H1 (cell line): Measurements from ENCODE around the gene MTRFR. TPM values are rescaled to one million over a fixed set of nuclear protein-coding genes. Genes with fewer than 3 reads are reported as not detected.

Experiments used
- CTCF ChIA-PET: fragments of 300-600 bp; sonication (Branson Sonifier 250); formaldehyde crosslinking; loops from one replicate; lab custom pipeline; 2021; ENCODE audit not compliant: partially characterized antibody; lab: Charles Lee
- POLR2A ChIA-PET: fragments of 300-600 bp; sonication (Branson Sonifier 250); formaldehyde crosslinking; loops from one replicate; lab custom pipeline; 2021; ENCODE audit warnings: inconsistent platforms; ENCODE audit not compliant: partially characterized antibody; lab: Charles Lee
- DNase-seq, 2 experiments: peaks; one replicate each; pipeline versions ENCODE4 v3.0.0 to v3.0.0-alpha.2; 2010 to 2022; ENCODE audit warnings: low spot score in 2 of 2, low read depth in 1 of 2, mixed read lengths in 1 of 2
- FAIRE-seq: peaks from 2 replicates; lab custom pipeline; 2011; peaks lifted over from hg19 to GRCh38; lab: Jason Lieb, UNC
- H2AFZ ChIP-seq: 2 replicates; pipeline ENCODE4 v1.8.1; 2012; ENCODE audit warnings: low read length, inconsistent platforms
- H2AK5ac ChIP-seq: 2 replicates; pipeline ENCODE4 v1.6.1; 2013; ENCODE audit warnings: low read depth, low read length
- H2BK120ac ChIP-seq: replicated peaks from 2 replicates; pipeline ENCODE3; 2013; ENCODE audit warnings: low read depth, low read length, inconsistent platforms
- H2BK12ac ChIP-seq: 2 replicates; pipeline ENCODE4 v1.6.1; 2013; ENCODE audit warnings: low read depth, low read length
- H2BK15ac ChIP-seq: 2 replicates; pipeline ENCODE4 v1.6.1; 2013; ENCODE audit warnings: low read length
- H2BK20ac ChIP-seq: 2 replicates; pipeline ENCODE4 v1.6.1; 2013; ENCODE audit warnings: low read length
- H2BK5ac ChIP-seq: 2 replicates; pipeline ENCODE4 v1.6.1; 2013; ENCODE audit warnings: low read depth, low read length
- H3K14ac ChIP-seq: 2 replicates; pipeline ENCODE4 v1.6.1; 2013; ENCODE audit warnings: inconsistent platforms; ENCODE audit not compliant: insufficient read length
- H3K18ac ChIP-seq: 2 replicates; pipeline ENCODE4 v1.6.1; 2013; ENCODE audit warnings: low read length; ENCODE audit errors: extremely low read depth
- H3K23ac ChIP-seq: 2 replicates; pipeline ENCODE4 v1.6.1; 2013; ENCODE audit warnings: inconsistent platforms; ENCODE audit not compliant: insufficient read length
- H3K23me2 ChIP-seq: 2 replicates; pipeline ENCODE4 v1.6.1; 2013; ENCODE audit warnings: low read depth, low read length
- H3K27ac ChIP-seq: 2 replicates; pipeline ENCODE4 v1.6.1; 2011; ENCODE audit warnings: low read depth, low read length, inconsistent platforms
- H3K27me3 ChIP-seq, 4 experiments: replicated peaks in 1 of 4; 1 replicate in 1 of 4; 2 replicates in 3 of 4; pipeline versions ENCODE4 v1.6.1 to v1.8.1; 2011 to 2013; ENCODE audit warnings: low read length in 3 of 4, mild to moderate bottlenecking in 3 of 4, inconsistent platforms in 2 of 4, mixed read lengths in 2 of 4, moderate library complexity in 1 of 4; ENCODE audit not compliant: control insufficient read depth in 3 of 4, insufficient read depth in 3 of 4; ENCODE audit errors: extremely low read depth in 1 of 4
- H3K36me3 ChIP-seq, 4 experiments: 2 replicates each; pipeline versions ENCODE4 v1.6.1 to v1.8.1; 2011 to 2013; ENCODE audit warnings: mild to moderate bottlenecking in 4 of 4, low read length in 3 of 4, moderate library complexity in 2 of 4, control low read depth in 1 of 4, inconsistent platforms in 1 of 4; ENCODE audit not compliant: insufficient read depth in 4 of 4, control insufficient read depth in 2 of 4
- H3K4ac ChIP-seq: replicated peaks from 2 replicates; pipeline ENCODE3; 2013; ENCODE audit warnings: low read length, low read depth, mixed read lengths, inconsistent platforms; ENCODE audit not compliant: insufficient read length
- H3K4me1 ChIP-seq, 4 experiments: replicated peaks in 1 of 4; 1 replicate in 1 of 4; 2 replicates in 3 of 4; pipeline versions ENCODE4 v1.6.1 to v1.8.1; 2011 to 2013; ENCODE audit warnings: low read length in 3 of 4, inconsistent platforms in 2 of 4, mixed read lengths in 1 of 4; ENCODE audit not compliant: insufficient read depth in 4 of 4, control insufficient read depth in 3 of 4
- H3K4me2 ChIP-seq, 2 experiments: 2 replicates each; pipeline versions ENCODE4 v1.6.1 to v1.8.1; 2011 to 2013; ENCODE audit warnings: low read depth in 2 of 2, low read length in 2 of 2, control low read depth in 1 of 2, inconsistent platforms in 1 of 2, mild to moderate bottlenecking in 1 of 2; ENCODE audit not compliant: insufficient read depth in 1 of 2
- H3K4me3 ChIP-seq, 4 experiments: fragments of 200-600, 300-600 bp in 1 of 4; sonication (generic), shearing (Covaris generic), sonication (Bioruptor Twin) in 1 of 4; 2 replicates each; pipeline versions ENCODE4 v1.5.1 to v1.8.1; 2011 to 2016; ENCODE audit warnings: low read length in 4 of 4, low read depth in 3 of 4, control low read depth in 2 of 4, inconsistent platforms in 2 of 4, mild to moderate bottlenecking in 2 of 4, mixed read lengths in 1 of 4, moderate library complexity in 1 of 4; ENCODE audit not compliant: insufficient read depth in 2 of 4; ENCODE audit errors: extremely low read depth in 1 of 4
- H3K56ac ChIP-seq: replicated peaks from 2 replicates; pipeline ENCODE3; 2013; ENCODE audit warnings: low read depth, mild to moderate bottlenecking, mixed read lengths, low read length, inconsistent platforms; ENCODE audit not compliant: insufficient read length
- H3K79me1 ChIP-seq: 2 replicates; pipeline ENCODE4 v1.6.1; 2013; ENCODE audit warnings: low read depth, low read length, control low read depth
- H3K79me2 ChIP-seq, 2 experiments: 2 replicates each; pipeline versions ENCODE4 v1.6.1 to v1.8.1; 2012 to 2013; ENCODE audit warnings: low read length in 2 of 2, mild to moderate bottlenecking in 2 of 2, inconsistent platforms in 1 of 2; ENCODE audit not compliant: insufficient read depth in 2 of 2, control insufficient read depth in 1 of 2
- H3K9ac ChIP-seq, 4 experiments: replicated peaks in 1 of 4; 1 replicate in 1 of 4; 2 replicates in 3 of 4; pipeline versions ENCODE4 v1.6.1 to v1.8.1; 2011 to 2013; ENCODE audit warnings: low read depth in 3 of 4, low read length in 3 of 4, control low read depth in 2 of 4, mild to moderate bottlenecking in 2 of 4, moderate library complexity in 2 of 4, inconsistent platforms in 1 of 4; ENCODE audit errors: extremely low read depth in 1 of 4
- H3K9me3 ChIP-seq, 2 experiments: 2 replicates each; pipeline versions ENCODE4 v1.6.1 to v1.8.1; 2012 to 2013; ENCODE audit warnings: mild to moderate bottlenecking in 2 of 2, moderate library complexity in 2 of 2, control low read depth in 1 of 2, inconsistent platforms in 1 of 2, low read depth in 1 of 2, low read length in 1 of 2, mixed read lengths in 1 of 2; ENCODE audit not compliant: insufficient read depth in 2 of 2
- H4K20me1 ChIP-seq, 2 experiments: replicated peaks in 1 of 2; 2 replicates each; pipeline versions ENCODE3 to v1.8.1; 2011 to 2013; ENCODE audit warnings: inconsistent platforms in 2 of 2, low read length in 2 of 2, mild to moderate bottlenecking in 1 of 2; ENCODE audit not compliant: insufficient read depth in 2 of 2, control insufficient read depth in 1 of 2
- H4K5ac ChIP-seq: 2 replicates; pipeline ENCODE4 v1.6.1; 2013; ENCODE audit warnings: low read length, low read depth, mixed read lengths, inconsistent platforms; ENCODE audit not compliant: insufficient read length
- H4K8ac ChIP-seq: 2 replicates; pipeline ENCODE4 v1.8.0; 2013; ENCODE audit warnings: mild to moderate bottlenecking, moderate library complexity, low read length, inconsistent platforms; ENCODE audit not compliant: insufficient read depth; ENCODE audit errors: extremely low read depth
- H4K91ac ChIP-seq: replicated peaks from 2 replicates; pipeline ENCODE3; 2013; ENCODE audit warnings: low read length, mixed read lengths, inconsistent platforms; ENCODE audit not compliant: insufficient read length
- CREB1 ChIP-seq: IDR thresholded peaks from 2 replicates; pipeline ENCODE4 v1.6.1; 2012; ENCODE audit warnings: inconsistent platforms
- PHF8 ChIP-seq: fragments of 200-600 bp; sonication (generic); conservative IDR thresholded peaks from 2 replicates; pipeline ENCODE4 v1.7.1; 2012; ENCODE audit warnings: low read depth, mild to moderate bottlenecking, inconsistent platforms, low read length, moderate library complexity
- RNF2 ChIP-seq: fragments of 200-900, 300-1000 bp; sonication (generic); IDR thresholded peaks from 2 replicates; pipeline ENCODE4 v1.7.1; 2016; ENCODE audit warnings: borderline replicate concordance, low read depth, mild to moderate bottlenecking, antibody characterized with exemption, low read length; ENCODE audit not compliant: poor library complexity, severe bottlenecking; ENCODE audit errors: missing control alignments
- SAP30 ChIP-seq: fragments of 300-600 bp; sonication (generic); IDR thresholded peaks from 2 replicates; pipeline ENCODE4 v1.7.1; 2012; ENCODE audit warnings: low read length, moderate library complexity, mild to moderate bottlenecking, inconsistent platforms; ENCODE audit not compliant: insufficient read depth, insufficient replicate concordance
- SIN3A ChIP-seq, 2 experiments: IDR thresholded peaks in 1 of 2; conservative IDR thresholded peaks in 1 of 2; 2 replicates each; pipeline ENCODE4 v1.6.1; 2011 to 2012; ENCODE audit warnings: low read length in 2 of 2, improper control_type of control experiment in 1 of 2, low read depth in 1 of 2, mild to moderate bottlenecking in 1 of 2
- SIX5 ChIP-seq: IDR thresholded peaks from 2 replicates; pipeline ENCODE4 v1.6.1; 2011; ENCODE audit warnings: mild to moderate bottlenecking, low read depth, low read length
- WGBS, 2 experiments: shearing (Covaris generic) in 1 of 2; methylation state at CpG; one replicate each; pipeline versions ENCODE4 v1.1.6 to v1.1.7; 2013 to 2015; ENCODE audit warnings: low lambda C conversion rate in 2 of 2, mixed read lengths in 2 of 2, inconsistent platforms in 1 of 2, low coverage in 1 of 2, missing lambda C conversion rate in 1 of 2; ENCODE audit not compliant: insufficient replicate concordance in 2 of 2, insufficient coverage in 1 of 2, insufficient read length in 1 of 2; ENCODE audit errors: extremely low coverage in 1 of 2, missing lambda C conversion rate in 1 of 2; 5-methylcytosine and 5-hydroxymethylcytosine counted together
- polyA plus RNA-seq, 7 experiments: library from polyadenylated mRNA; depleted of rRNA in 3 of 7; stranded (reverse) in 5 of 7; unstranded in 2 of 7; fragments of >200 nt in 5 of 7; fragments of 200-250 nt in 2 of 7; gene quantifications; 1 replicate in 5 of 7; 2 replicates in 1 of 7; 4 replicates in 1 of 7; pipeline versions ENCODE4 v1.2.1 to v1.2.3, GENCODE V29; 2011 to 2013; ENCODE audit warnings: missing spikeins in 2 of 7, mixed read lengths in 2 of 7
- total RNA-seq: library from RNA; stranded (reverse); fragmentation: NEBNext Ultra II Directional; extraction: Animal tissue kit (Norgen Biotek cat#: 25700); gene quantifications from 2 replicates; pipeline ENCODE4 v1.2.1, GENCODE V29; 2021
- TF ChIP-seq, protein P1 (sequence below), 3 experiments: IDR thresholded peaks; 1 replicate in 2 of 3; 2 replicates in 1 of 3; pipeline versions ENCODE4 v1.5.1 to v1.6.1; 2011; ENCODE audit warnings: low read length in 3 of 3, mild to moderate bottlenecking in 3 of 3, inconsistent platforms in 2 of 3, low read depth in 1 of 3, moderate library complexity in 1 of 3; ENCODE audit not compliant: insufficient read depth in 1 of 3; ENCODE audit errors: control extremely low read depth in 1 of 3
- TF ChIP-seq, protein P2 (sequence below): IDR thresholded peaks from 2 replicates; pipeline ENCODE4 v1.6.1; 2011; ENCODE audit warnings: low read depth, mild to moderate bottlenecking, low read length; ENCODE audit not compliant: insufficient read depth

The MTRFR gene
- total and polyA plus RNA-seq, 2 of the 8 experiments (the other 6 are each of a cell fraction or from before 2014, with no cell fraction given), result 9.2 to 12.9 TPM

DNA sequence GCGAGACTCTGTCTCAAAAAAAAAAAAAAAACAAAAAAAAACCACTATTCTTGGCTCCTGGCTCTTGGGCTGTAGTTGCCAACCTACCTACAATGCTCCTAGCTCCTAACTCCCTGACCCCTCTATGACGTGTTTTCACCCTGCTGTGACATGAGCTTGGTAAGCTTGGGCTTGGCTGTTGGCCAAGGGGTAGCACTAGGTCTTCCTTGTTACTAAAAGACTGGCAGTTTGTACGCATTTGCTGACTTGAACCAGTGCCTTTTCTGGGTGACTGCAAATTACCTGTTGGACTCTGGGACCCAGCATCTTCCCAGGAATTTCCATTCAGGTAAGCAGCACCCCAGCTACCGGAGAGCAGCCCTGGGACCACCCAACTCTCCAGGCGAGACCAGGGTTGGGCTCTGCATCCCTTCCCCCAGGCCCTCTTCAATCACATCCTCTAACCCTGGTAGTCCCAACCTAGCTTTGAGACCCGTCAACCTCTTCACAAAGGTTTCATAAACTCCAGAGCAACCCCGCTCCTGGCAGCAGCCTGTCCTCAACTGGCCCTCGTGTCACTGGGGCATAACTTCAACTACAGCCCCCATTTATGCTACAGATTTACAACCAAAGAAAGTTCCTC is 30.1 kb downstream of the MTRFR start:
- Histone ChIP-seq H3K27ac (no peak overlapping the region), H4K20me1 (peaks cover 9 to 13% of the 10 kb centered on the region in 2 experiments), H3K9me3 (no peaks in the 10 kb centered on the region), H2BK20ac (no peak overlapping the region), H3K9ac (no peak overlapping the region), H2BK15ac (no peak overlapping the region), H4K91ac (no peak overlapping the region), H3K4me2 (no peak overlapping the region), H2BK120ac (no peak overlapping the region), H3K18ac (no peak overlapping the region), H3K4me1 (peaks cover 0 to 8% (median 2%) of the 10 kb centered on the region in 4 experiments; a peak in 6 of 7 replicates), H3K79me2 (peaks cover 0 to 34% of the 10 kb centered on the region in 2 experiments; a peak in 2 of 4 replicates), H3K36me3 (peaks cover 22 to 70% (median 50%) of the 10 kb centered on the region in 4 experiments), H4K8ac (no peak overlapping the region; the same call in 1 of the 2 replicates), H2BK12ac (no peak overlapping the region), H3K4me3 (no peak overlapping the region), H3K14ac (no peak overlapping the region), H3K27me3 (no peaks in the 10 kb centered on the region), H3K23ac (no peak overlapping the region), H4K5ac (no peak overlapping the region), H3K79me1 (peaks cover 9% of the 10 kb centered on the region), H2AK5ac (no peak overlapping the region), H2AFZ (no peak overlapping the region), H3K23me2 (no peaks in the 10 kb centered on the region), H3K4ac (no peak overlapping the region), H2BK5ac (no peak overlapping the region; the same call in 1 of the 2 replicates), H3K56ac (no peak overlapping the region)
- FAIRE-seq, result no peak
- WGBS, 2 experiments, result 94% methylated on average over 7 of the region's 8 CpGs; no CpG with 5 or more reads in 1 of the 2 experiments
- no peak for DNase-seq
- CTCF ChIA-PET, result interaction anchor here (1.0 to 1.5 kb wide), 2 partner anchors 11 to 30 kb away, joined by 3 to 4 read pairs; no protein-coding TSS in a partner anchor
- POLR2A ChIA-PET, result interaction anchor here (1.4 to 1.5 kb wide), 2 partner anchors 30 to 120 kb away, joined by 4 to 5 read pairs; partner anchors contain the start of genes KMT5A, MPHOSPH9 and MTRFR
- TF ChIP-seq SIX5 (no peak), SAP30 (no peak), PHF8 (no peak), RNF2 (no peak), SIN3A (conservative IDR thresholded peaks at IDR 0.05 in 1 of 2, IDR thresholded peaks at IDR 0.05 in 1 of 2; ENCODE audit: low read depth in 1 of 2, low read length in 2 of 2) (no peak), CREB1 (no peak)
- TF ChIP-seq, protein P1, sequence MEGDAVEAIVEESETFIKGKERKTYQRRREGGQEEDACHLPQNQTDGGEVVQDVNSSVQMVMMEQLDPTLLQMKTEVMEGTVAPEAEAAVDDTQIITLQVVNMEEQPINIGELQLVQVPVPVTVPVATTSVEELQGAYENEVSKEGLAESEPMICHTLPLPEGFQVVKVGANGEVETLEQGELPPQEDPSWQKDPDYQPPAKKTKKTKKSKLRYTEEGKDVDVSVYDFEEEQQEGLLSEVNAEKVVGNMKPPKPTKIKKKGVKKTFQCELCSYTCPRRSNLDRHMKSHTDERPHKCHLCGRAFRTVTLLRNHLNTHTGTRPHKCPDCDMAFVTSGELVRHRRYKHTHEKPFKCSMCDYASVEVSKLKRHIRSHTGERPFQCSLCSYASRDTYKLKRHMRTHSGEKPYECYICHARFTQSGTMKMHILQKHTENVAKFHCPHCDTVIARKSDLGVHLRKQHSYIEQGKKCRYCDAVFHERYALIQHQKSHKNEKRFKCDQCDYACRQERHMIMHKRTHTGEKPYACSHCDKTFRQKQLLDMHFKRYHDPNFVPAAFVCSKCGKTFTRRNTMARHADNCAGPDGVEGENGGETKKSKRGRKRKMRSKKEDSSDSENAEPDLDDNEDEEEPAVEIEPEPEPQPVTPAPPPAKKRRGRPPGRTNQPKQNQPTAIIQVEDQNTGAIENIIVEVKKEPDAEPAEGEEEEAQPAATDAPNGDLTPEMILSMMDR (IDR thresholded peaks at IDR 0.05; ENCODE audit: control extremely low read depth in 1 of 3, insufficient read depth in 1 of 3, low read depth in 1 of 3, low read length in 3 of 3), result no peak
- TF ChIP-seq, protein P2, sequence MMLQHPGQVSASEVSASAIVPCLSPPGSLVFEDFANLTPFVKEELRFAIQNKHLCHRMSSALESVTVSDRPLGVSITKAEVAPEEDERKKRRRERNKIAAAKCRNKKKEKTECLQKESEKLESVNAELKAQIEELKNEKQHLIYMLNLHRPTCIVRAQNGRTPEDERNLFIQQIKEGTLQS, result no peak
